Measurements from ENCODE around the gene SNX17. TPM values are rescaled to one million over a fixed set of nuclear protein-coding genes. Genes with fewer than 3 reads are reported as not detected.

SNX17 gene
- total RNA-seq, 3 donors from 2014 or later: 109 to 121 (median 116) TPM

DNA sequence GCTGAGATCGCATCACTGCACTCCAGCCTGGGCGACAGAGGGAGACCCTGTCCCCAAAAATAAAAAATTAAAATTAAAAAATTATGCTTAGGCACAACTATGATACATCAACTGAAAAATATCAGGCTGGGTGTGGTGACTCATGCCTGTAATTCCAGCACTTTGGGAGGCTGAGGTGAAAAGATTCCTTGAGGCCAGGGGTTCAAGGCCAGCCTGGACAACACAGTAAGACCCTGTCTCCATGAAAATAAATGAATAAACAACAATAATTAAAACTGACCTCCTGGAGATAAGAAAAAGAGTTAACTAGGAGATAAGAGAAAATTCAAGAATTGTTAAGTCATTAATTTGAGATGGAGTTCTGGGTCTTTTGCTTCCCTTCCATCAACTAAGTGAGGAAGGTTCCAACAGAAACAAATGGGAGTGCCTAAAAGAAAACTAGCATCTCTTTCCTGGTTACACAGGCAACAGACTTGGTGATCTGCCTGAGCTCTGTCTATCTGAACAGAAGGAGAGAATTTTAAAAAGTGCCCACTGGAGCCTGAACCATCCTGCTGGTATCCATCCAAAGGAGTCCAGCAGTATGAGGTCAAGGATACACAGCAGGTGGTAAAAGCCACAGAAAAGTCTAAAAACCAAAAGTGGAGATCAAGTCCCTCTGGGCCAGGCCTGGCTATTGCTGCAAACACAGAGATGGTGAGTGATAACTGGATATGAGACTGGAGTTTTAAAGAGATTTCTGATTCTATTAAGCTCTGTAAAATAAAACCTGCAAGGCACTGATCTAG, 30.1 kb downstream of the SNX17 start:
- Histone ChIP-seq H3K4me3 (no peak overlapping the region), H3K4me1 (no peaks in the 10 kb centered on the region), H3K27ac (no peak overlapping the region), H3K27me3 (no peaks in the 10 kb centered on the region), H3K36me3 (no peaks in the 10 kb centered on the region), H3K9me3 (no peaks in the 10 kb centered on the region)
- DNase-seq (ENCODE audit: low spot score in 2 of 2): no peak
- TF ChIP-seq POLR2A (IDR thresholded peaks at IDR 0.05) (no peak), CTCF (IDR thresholded peaks at IDR 0.05) (no peak), POLR2AphosphoS5 (IDR thresholded peaks at IDR 0.05) (no peak)
- intact Hi-C loops (cut with DNase I; ENCODE audit: low total_unique reads): no loop called here

GRCh38 chr2:27407798-27408491, 37.5 kb downstream of the SNX17 start:
- intact Hi-C loops (cut with DNase I; ENCODE audit: low total_unique reads): no loop called here
- peaks cover 0 to 4% of the 10 kb centered on the region in 2 donors for H3K4me1 ChIP-seq
- no peaks in the 10 kb centered on the region for H3K36me3 ChIP-seq
- H3K9me3 ChIP-seq: no peaks in the 10 kb centered on the region
- H3K4me3 ChIP-seq: peak overlapping the region; percentile 81 to 100 (median 96)
- no peaks in the 10 kb centered on the region for H3K27me3 ChIP-seq
- no peak overlapping the region for H3K27ac ChIP-seq
- no peak for TF ChIP-seq POLR2A (IDR thresholded peaks at IDR 0.05)
- peak; percentile 40 to 52 (median 50) for TF ChIP-seq CTCF (IDR thresholded peaks at IDR 0.05)
- DNase-seq (ENCODE audit: low spot score in 2 of 2): no peak

DNA sequence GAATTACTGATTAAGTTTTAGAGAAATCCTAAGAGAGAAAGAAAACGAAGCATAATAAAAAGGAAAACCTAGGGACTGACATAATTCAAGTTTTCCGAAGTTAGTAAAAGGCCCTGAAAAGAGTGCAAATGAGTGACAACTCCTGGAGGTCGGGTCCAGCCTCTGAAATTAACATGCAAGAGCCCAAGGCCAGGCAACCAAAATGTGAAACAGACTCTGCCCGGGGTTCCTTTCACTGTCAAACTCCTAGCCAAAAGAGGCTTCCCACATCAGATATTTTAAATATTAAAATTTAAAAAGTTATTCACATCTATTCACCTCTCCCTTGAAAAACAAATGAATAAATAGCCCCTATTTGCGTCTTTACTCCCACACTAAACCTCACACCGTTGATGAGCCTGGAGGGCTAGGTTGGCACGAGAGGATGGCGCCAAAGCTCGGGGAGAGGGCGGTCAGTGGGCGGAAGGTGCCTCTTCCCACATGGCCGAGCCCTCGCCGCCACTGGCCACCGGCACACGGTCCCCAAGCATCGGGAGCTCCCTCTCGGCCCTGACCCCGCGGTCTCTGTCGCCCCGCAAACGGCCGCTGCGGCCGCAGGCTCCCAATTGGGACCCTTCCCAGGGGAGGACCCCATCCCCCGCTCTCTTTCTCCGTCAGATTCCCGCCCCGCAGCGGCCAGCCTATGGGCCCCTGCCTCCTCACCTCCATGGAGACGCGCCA, 38.3 kb downstream of the SNX17 start:
- no peak for DNase-seq (ENCODE audit: low spot score in 2 of 2)
- Histone ChIP-seq H3K27me3 (no peaks in the 10 kb centered on the region), H3K9me3 (no peaks in the 10 kb centered on the region), H3K4me1 (peaks cover 0 to 4% of the 10 kb centered on the region in 2 donors), H3K27ac (peak overlapping the region; percentile 78 to 86), H3K36me3 (no peaks in the 10 kb centered on the region), H3K4me3 (peak overlapping the region; percentile 81 to 100 (median 96))
- intact Hi-C loops (cut with DNase I; ENCODE audit: low total_unique reads): no loop called here
- TF ChIP-seq CTCF (IDR thresholded peaks at IDR 0.05): no peak
- TF ChIP-seq POLR2AphosphoS5 (IDR thresholded peaks at IDR 0.05): no peak
- TF ChIP-seq POLR2A (IDR thresholded peaks at IDR 0.05): no peak

GRCh38 chr2:27409321-27410073, 39.1 kb downstream of the SNX17 start, which contains the start of gene PPM1G:
TSS of gene PPM1G (minus strand) at chr2:27409591. CDS start at chr2:27409422, 169 bp downstream.
- peak within 1 kb of the TSS; percentile 78 to 86 for H3K27ac ChIP-seq
- peak within 1 kb of the TSS; percentile 81 to 100 (median 96) for H3K4me3 ChIP-seq
- intact Hi-C loops (cut with DNase I; ENCODE audit: low total_unique reads): no loop called here
- no peaks in the 10 kb centered on the region for H3K9me3 ChIP-seq
- TF ChIP-seq POLR2AphosphoS5 (IDR thresholded peaks at IDR 0.05) (peak; percentile 65 to 85 (median 81)), CTCF (IDR thresholded peaks at IDR 0.05) (no peak), POLR2A (IDR thresholded peaks at IDR 0.05) (peak; percentile 49)
- peak; percentile 90 to 97 for DNase-seq (ENCODE audit: low spot score in 2 of 2)
- peaks cover 0 to 4% of the 10 kb centered on the region in 2 donors for H3K4me1 ChIP-seq
- no peaks in the 10 kb centered on the region for H3K36me3 ChIP-seq
- H3K27me3 ChIP-seq: no peaks in the 10 kb centered on the region
